Measurements from ENCODE around the gene SLC25A34.

- no peak for TF ChIP-seq CTCF (conservative IDR thresholded peaks at IDR 0.05; ENCODE audit: low read length)
- no peak for TF ChIP-seq EZH2phosphoT487 (IDR thresholded peaks at IDR 0.05; ENCODE audit: borderline replicate concordance, low read depth, low read length)
Measured at GRCh38 chr1:15738416-15739113, 2.5 kb downstream of the SLC25A34 start.
